Liver (tissue), 9 donors: ENCODE data around the gene MYO3B. TPM values are rescaled to one million over a fixed set of nuclear protein-coding genes. Genes with fewer than 3 reads are reported as not detected.

Source experiments
- DNase-seq: peaks from one replicate; pipeline ENCODE4 v3.0.0-alpha.2; 2017; ENCODE audit warnings: low spot score
- H3K27ac ChIP-seq, 2 donors: one replicate each; pipeline ENCODE4 v1.7.0; 2013; ENCODE audit warnings: inconsistent platforms in 2 of 2, low read length in 2 of 2, control low read depth in 1 of 2, low read depth in 1 of 2, mild to moderate bottlenecking in 1 of 2
- H3K27me3 ChIP-seq, 4 donors: one replicate each; pipeline versions ENCODE4 v1.6.1 to v1.7.0; 2013; ENCODE audit warnings: low read length in 3 of 4, inconsistent platforms in 1 of 4, mild to moderate bottlenecking in 1 of 4, moderate library complexity in 1 of 4; ENCODE audit not compliant: control insufficient read depth in 4 of 4, insufficient read depth in 4 of 4
- H3K36me3 ChIP-seq, 4 donors: one replicate each; pipeline versions ENCODE4 v1.6.1 to v1.7.0; 2013; ENCODE audit warnings: low read length in 3 of 4, mild to moderate bottlenecking in 3 of 4, low read depth in 1 of 4, moderate library complexity in 1 of 4; ENCODE audit not compliant: control insufficient read depth in 4 of 4, insufficient read depth in 3 of 4
- H3K4me1 ChIP-seq, 4 donors: one replicate each; pipeline versions ENCODE4 v1.6.1 to v1.7.0; 2013; ENCODE audit warnings: low read length in 3 of 4, mild to moderate bottlenecking in 3 of 4, moderate library complexity in 1 of 4; ENCODE audit not compliant: control insufficient read depth in 4 of 4, insufficient read depth in 4 of 4
- H3K4me3 ChIP-seq, 3 donors: one replicate each; pipeline versions ENCODE4 v1.6.1 to v1.7.0; 2013; ENCODE audit warnings: low read length in 3 of 3, control low read depth in 1 of 3, low read depth in 1 of 3, mild to moderate bottlenecking in 1 of 3
- H3K9ac ChIP-seq, 2 donors: one replicate each; pipeline ENCODE4 v1.7.0; 2013; ENCODE audit warnings: low read length in 2 of 2, mild to moderate bottlenecking in 2 of 2, moderate library complexity in 2 of 2, control low read depth in 1 of 2, low read depth in 1 of 2
- H3K9me3 ChIP-seq, 4 donors: one replicate each; pipeline versions ENCODE4 v1.6.1 to v1.7.0; 2013; ENCODE audit warnings: low read length in 3 of 4; ENCODE audit not compliant: control insufficient read depth in 4 of 4
- EGR1 ChIP-seq, 2 donors: IDR thresholded peaks; 2 replicates each; pipeline ENCODE4 v1.6.1; 2016 to 2018; ENCODE audit warnings: antibody characterized with exemption in 2 of 2, low read depth in 2 of 2
- FOXA1 ChIP-seq: IDR thresholded peaks from 2 replicates; pipeline ENCODE4 v1.6.1; 2016; ENCODE audit warnings: antibody characterized with exemption
- FOXA2 ChIP-seq: IDR thresholded peaks from 2 replicates; pipeline ENCODE4 v1.6.1; 2016; ENCODE audit warnings: antibody characterized with exemption
- GABPA ChIP-seq, 2 donors: IDR thresholded peaks in 1 of 2; conservative IDR thresholded peaks in 1 of 2; 2 replicates each; pipeline ENCODE4 v1.6.1; 2016; ENCODE audit warnings: antibody characterized with exemption in 2 of 2, mild to moderate bottlenecking in 1 of 2, moderate library complexity in 1 of 2
- HNF4G ChIP-seq: IDR thresholded peaks from 2 replicates; pipeline ENCODE4 v1.6.1; 2016; ENCODE audit warnings: antibody characterized with exemption
- JUND ChIP-seq, 2 donors: IDR thresholded peaks; 2 replicates each; pipeline ENCODE4 v1.6.1; 2016; ENCODE audit warnings: antibody characterized with exemption in 2 of 2
- NR2F2 ChIP-seq: IDR thresholded peaks from 2 replicates; pipeline ENCODE4 v1.6.1; 2016; ENCODE audit warnings: antibody characterized with exemption
- RAD21 ChIP-seq, 2 donors: IDR thresholded peaks; 2 replicates each; pipeline ENCODE4 v1.6.1; 2016; ENCODE audit warnings: antibody characterized with exemption in 2 of 2, mild to moderate bottlenecking in 2 of 2
- SP1 ChIP-seq: IDR thresholded peaks from 2 replicates; pipeline ENCODE4 v1.6.1; 2018; ENCODE audit warnings: antibody characterized with exemption, mild to moderate bottlenecking
- WGBS: extraction: QIAGEN DNeasy Blood & Tissue Kit; methylation state at CpG from one replicate; pipeline ENCODE4 v1.1.7; 2013; 5-methylcytosine and 5-hydroxymethylcytosine counted together
- polyA plus RNA-seq, 2 donors: library from polyadenylated mRNA; stranded (reverse) in 1 of 2; unstranded in 1 of 2; fragments of 200-250 nt in 1 of 2; fragments of >200 nt in 1 of 2; fragmentation: Nextera tagmentation in 1 of 2; extraction: Ambion mirVana in 1 of 2; gene quantifications; one replicate each; pipeline versions ENCODE4 v1.2.1 to v1.2.3, GENCODE V29; 2013 to 2015
- total RNA-seq, 2 donors: library from RNA; depleted of rRNA; stranded (reverse); fragments of >200 nt; gene quantifications; one replicate each; pipeline ENCODE4 v1.2.3, GENCODE V29; 2014
- TF ChIP-seq, protein P1 (sequence below): IDR thresholded peaks from 2 replicates; pipeline ENCODE4 v1.6.1; 2016; ENCODE audit warnings: antibody characterized with exemption
- TF ChIP-seq, protein P2 (sequence below): fragments of 150-350 bp; IDR thresholded peaks from 2 replicates; pipeline ENCODE4 v1.5.1; 2017; ENCODE audit warnings: improper control_type of control experiment, low read depth, low read length; ENCODE audit not compliant: missing input control
- TF ChIP-seq, protein P3 (sequence below): IDR thresholded peaks from 2 replicates; pipeline ENCODE4 v1.6.1; 2016; ENCODE audit warnings: antibody characterized with exemption
- TF ChIP-seq, protein P4 (sequence below): IDR thresholded peaks from 2 replicates; pipeline ENCODE4 v1.6.1; 2016; ENCODE audit warnings: antibody characterized with exemption, mild to moderate bottlenecking
- donor health status: healthy.
- donor health status: healthy.
- donor health status: healthy.
- donor health status: healthy.
- donor health status: healthy.

MYO3B gene
- total and polyA plus RNA-seq, 4 donors = under 0.01 to 0.05 TPM; not detected in 2

DNA sequence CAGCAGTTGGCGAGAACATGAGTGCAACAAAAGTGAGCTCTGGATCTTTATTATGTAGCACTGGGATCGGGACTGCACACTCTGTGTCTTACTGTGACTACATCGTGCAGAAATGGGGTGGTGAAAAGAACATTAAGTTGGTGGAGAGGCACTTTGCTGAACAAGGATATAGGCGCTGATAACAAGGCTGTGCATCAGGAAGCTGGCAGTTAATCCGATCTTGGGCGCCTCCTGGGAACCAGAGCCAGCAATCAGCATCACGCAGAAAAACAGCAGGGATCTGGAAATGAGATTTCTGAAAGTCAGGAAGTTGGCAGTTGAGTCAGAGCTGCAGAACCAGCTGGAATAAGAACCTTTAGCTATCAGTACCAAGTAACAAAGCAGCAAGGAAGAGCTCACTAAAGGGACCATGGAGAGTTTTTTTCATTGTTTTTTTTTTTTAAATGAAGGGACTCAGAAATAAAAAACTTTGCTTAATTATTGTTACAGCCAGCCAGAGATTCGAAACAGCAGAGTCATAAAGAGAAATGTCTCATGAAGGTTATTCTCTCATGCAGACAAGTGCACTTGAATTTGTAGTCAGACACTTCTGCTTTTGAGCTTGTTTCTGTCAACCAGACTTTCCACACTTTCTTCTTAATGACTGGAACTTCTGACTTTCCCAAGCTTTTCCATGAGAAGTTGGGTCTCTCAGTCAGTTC, 22.8 kb upstream of the MYO3B start:
- Histone ChIP-seq H3K27me3 (peaks cover 0 to 2% (median 0%) of the 10 kb centered on the region in 4 donors), H3K4me1 (no peaks in the 10 kb centered on the region), H3K27ac (no peak overlapping the region), H3K9me3 (no peaks in the 10 kb centered on the region), H3K9ac (no peak overlapping the region), H3K4me3 (no peak overlapping the region), H3K36me3 (no peaks in the 10 kb centered on the region)
- WGBS = 32% methylated on average over 8 of the region's 8 CpGs
- no peak for DNase-seq
- TF ChIP-seq NR2F2 (no peak), HNF4G (no peak), FOXA2 (no peak)

DNA sequence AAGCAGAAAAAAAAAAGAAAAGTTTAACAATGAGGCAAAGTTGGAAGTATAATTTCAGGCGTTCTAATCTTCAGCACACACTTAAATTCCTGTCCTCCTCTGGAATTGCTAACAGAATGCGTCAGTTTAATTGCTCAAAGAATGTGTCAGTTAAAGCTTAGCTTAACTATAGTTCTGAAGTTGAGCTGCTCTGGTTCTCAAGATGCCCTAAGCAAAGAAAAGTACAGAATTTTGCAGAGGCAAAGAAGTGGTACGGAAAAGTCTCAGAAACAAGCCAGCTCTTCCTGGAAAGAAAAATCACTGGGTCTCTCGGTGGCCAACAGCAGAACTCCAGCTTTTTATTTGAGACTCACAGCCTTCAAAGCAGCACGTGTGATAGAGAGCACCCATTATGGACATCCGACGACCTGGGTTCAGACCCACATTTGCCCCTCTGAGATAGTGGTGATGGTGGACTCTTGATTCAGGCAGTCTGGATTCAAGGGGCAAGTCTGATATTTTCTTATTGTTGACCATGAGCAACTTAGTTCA, 22.2 kb upstream of the MYO3B start:
- Histone ChIP-seq H3K4me3 (no peak overlapping the region), H3K9me3 (no peaks in the 10 kb centered on the region), H3K9ac (no peak overlapping the region), H3K27me3 (peaks cover 0 to 2% (median 0%) of the 10 kb centered on the region in 4 donors), H3K4me1 (no peaks in the 10 kb centered on the region), H3K27ac (no peak overlapping the region), H3K36me3 (no peaks in the 10 kb centered on the region)
- WGBS = 55% methylated on average over 7 of the region's 7 CpGs
- no peak for DNase-seq
- no peak for TF ChIP-seq FOXA2
- TF ChIP-seq, protein P1, sequence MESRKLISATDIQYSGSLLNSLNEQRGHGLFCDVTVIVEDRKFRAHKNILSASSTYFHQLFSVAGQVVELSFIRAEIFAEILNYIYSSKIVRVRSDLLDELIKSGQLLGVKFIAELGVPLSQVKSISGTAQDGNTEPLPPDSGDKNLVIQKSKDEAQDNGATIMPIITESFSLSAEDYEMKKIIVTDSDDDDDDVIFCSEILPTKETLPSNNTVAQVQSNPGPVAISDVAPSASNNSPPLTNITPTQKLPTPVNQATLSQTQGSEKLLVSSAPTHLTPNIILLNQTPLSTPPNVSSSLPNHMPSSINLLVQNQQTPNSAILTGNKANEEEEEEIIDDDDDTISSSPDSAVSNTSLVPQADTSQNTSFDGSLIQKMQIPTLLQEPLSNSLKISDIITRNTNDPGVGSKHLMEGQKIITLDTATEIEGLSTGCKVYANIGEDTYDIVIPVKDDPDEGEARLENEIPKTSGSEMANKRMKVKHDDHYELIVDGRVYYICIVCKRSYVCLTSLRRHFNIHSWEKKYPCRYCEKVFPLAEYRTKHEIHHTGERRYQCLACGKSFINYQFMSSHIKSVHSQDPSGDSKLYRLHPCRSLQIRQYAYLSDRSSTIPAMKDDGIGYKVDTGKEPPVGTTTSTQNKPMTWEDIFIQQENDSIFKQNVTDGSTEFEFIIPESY = no peak
- TF ChIP-seq, protein P2, sequence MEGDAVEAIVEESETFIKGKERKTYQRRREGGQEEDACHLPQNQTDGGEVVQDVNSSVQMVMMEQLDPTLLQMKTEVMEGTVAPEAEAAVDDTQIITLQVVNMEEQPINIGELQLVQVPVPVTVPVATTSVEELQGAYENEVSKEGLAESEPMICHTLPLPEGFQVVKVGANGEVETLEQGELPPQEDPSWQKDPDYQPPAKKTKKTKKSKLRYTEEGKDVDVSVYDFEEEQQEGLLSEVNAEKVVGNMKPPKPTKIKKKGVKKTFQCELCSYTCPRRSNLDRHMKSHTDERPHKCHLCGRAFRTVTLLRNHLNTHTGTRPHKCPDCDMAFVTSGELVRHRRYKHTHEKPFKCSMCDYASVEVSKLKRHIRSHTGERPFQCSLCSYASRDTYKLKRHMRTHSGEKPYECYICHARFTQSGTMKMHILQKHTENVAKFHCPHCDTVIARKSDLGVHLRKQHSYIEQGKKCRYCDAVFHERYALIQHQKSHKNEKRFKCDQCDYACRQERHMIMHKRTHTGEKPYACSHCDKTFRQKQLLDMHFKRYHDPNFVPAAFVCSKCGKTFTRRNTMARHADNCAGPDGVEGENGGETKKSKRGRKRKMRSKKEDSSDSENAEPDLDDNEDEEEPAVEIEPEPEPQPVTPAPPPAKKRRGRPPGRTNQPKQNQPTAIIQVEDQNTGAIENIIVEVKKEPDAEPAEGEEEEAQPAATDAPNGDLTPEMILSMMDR = no peak
- TF ChIP-seq FOXA1 = no peak
- TF ChIP-seq, protein P3, sequence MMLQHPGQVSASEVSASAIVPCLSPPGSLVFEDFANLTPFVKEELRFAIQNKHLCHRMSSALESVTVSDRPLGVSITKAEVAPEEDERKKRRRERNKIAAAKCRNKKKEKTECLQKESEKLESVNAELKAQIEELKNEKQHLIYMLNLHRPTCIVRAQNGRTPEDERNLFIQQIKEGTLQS = no peak
- no peak for TF ChIP-seq RAD21 (IDR thresholded peaks at IDR 0.05)
- TF ChIP-seq JUND (IDR thresholded peaks at IDR 0.05) = no peak
- no peak for TF ChIP-seq GABPA (IDR thresholded peaks at IDR 0.05 in 1 of 2, conservative IDR thresholded peaks at IDR 0.05 in 1 of 2)
- no peak for TF ChIP-seq NR2F2
- no peak for TF ChIP-seq EGR1 (IDR thresholded peaks at IDR 0.05; ENCODE audit: low read depth in 2 of 2)
- TF ChIP-seq, protein P4, sequence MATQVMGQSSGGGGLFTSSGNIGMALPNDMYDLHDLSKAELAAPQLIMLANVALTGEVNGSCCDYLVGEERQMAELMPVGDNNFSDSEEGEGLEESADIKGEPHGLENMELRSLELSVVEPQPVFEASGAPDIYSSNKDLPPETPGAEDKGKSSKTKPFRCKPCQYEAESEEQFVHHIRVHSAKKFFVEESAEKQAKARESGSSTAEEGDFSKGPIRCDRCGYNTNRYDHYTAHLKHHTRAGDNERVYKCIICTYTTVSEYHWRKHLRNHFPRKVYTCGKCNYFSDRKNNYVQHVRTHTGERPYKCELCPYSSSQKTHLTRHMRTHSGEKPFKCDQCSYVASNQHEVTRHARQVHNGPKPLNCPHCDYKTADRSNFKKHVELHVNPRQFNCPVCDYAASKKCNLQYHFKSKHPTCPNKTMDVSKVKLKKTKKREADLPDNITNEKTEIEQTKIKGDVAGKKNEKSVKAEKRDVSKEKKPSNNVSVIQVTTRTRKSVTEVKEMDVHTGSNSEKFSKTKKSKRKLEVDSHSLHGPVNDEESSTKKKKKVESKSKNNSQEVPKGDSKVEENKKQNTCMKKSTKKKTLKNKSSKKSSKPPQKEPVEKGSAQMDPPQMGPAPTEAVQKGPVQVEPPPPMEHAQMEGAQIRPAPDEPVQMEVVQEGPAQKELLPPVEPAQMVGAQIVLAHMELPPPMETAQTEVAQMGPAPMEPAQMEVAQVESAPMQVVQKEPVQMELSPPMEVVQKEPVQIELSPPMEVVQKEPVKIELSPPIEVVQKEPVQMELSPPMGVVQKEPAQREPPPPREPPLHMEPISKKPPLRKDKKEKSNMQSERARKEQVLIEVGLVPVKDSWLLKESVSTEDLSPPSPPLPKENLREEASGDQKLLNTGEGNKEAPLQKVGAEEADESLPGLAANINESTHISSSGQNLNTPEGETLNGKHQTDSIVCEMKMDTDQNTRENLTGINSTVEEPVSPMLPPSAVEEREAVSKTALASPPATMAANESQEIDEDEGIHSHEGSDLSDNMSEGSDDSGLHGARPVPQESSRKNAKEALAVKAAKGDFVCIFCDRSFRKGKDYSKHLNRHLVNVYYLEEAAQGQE = no peak
- TF ChIP-seq SP1 = no peak
